OCI-LY7 (cell line): ENCODE results near the gene PPM1H.

Experiments
- EZH2phosphoT487 ChIP-seq: fragments of 200-600 bp; sonication (generic); IDR thresholded peaks from 2 replicates; pipeline ENCODE4 v1.6.1; 2018; ENCODE audit warnings: low read depth, borderline replicate concordance, mild to moderate bottlenecking, mixed run types, antibody characterized with exemption, low read length, moderate library complexity, mixed read lengths
- TF ChIP-seq, protein P1 (sequence below): fragments of 200-600 bp; sonication (generic); conservative IDR thresholded peaks from 2 replicates; pipeline ENCODE4 v1.5.1; 2014; ENCODE audit warnings: mild to moderate bottlenecking, antibody characterized with exemption, low read length, moderate library complexity, mixed read lengths

DNA sequence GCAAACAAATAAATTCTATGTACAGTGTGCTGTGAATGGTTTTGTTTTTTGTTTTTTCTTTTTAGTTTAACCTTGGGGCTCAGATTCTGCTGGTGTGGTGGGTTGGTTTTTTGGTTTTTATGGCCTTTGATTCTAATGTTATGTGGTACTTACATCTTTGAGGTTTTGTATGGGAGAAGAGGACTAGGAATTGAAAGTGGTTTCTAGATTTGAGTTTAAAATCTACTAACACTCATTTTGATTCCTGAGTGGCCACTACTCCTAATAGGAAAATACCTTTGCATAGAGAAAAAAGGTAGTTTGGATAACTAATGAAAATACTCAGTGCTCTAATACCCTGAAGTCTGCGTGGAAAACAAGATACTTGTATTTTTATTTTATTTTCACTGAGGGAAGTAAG is 330.6 kb downstream of the PPM1H start:
- TF ChIP-seq, protein P1, sequence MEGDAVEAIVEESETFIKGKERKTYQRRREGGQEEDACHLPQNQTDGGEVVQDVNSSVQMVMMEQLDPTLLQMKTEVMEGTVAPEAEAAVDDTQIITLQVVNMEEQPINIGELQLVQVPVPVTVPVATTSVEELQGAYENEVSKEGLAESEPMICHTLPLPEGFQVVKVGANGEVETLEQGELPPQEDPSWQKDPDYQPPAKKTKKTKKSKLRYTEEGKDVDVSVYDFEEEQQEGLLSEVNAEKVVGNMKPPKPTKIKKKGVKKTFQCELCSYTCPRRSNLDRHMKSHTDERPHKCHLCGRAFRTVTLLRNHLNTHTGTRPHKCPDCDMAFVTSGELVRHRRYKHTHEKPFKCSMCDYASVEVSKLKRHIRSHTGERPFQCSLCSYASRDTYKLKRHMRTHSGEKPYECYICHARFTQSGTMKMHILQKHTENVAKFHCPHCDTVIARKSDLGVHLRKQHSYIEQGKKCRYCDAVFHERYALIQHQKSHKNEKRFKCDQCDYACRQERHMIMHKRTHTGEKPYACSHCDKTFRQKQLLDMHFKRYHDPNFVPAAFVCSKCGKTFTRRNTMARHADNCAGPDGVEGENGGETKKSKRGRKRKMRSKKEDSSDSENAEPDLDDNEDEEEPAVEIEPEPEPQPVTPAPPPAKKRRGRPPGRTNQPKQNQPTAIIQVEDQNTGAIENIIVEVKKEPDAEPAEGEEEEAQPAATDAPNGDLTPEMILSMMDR = no peak
- TF ChIP-seq EZH2phosphoT487 = no peak
